WI38 (cell line): ENCODE data around the gene DNAH8.
A peak's percentile ranks its signal among the peaks of the same experiment; 100 is the strongest.
"Not testable (repeated sequence)": the region's sequence is repeated elsewhere in the genome, so short reads cannot be mapped to it uniquely, and the experiment has no call there.

Experiments used
- H3K4me3 ChIP-seq: 2 replicates; pipeline ENCODE4 v1.5.1; 2011; ENCODE audit warnings: low read depth, mild to moderate bottlenecking, control low read depth, low read length
- CTCF ChIP-seq: IDR thresholded peaks from 2 replicates; pipeline ENCODE4 v1.5.1; 2012; ENCODE audit warnings: low read depth, mild to moderate bottlenecking, control low read depth, low read length

DNAH8 gene

GRCh38 chr6:38867726-38868125 lies 152.6 kb downstream of the DNAH8 start:
- H3K4me3 ChIP-seq = no peak overlapping the region

GRCh38 chr6:38871741-38872568 lies 156.8 kb downstream of the DNAH8 start:
- TF ChIP-seq CTCF = peak; percentile 95
- H3K4me3 ChIP-seq = no peak overlapping the region

More at GRCh38 chr6:38867726-38868125, 152.6 kb downstream of the DNAH8 start:
- no peak for TF ChIP-seq CTCF

- H3K4me3 ChIP-seq = no peak overlapping the region
- TF ChIP-seq CTCF = no peak
Observed at GRCh38 chr6:38873001-38873400, 157.9 kb downstream of the DNAH8 start.

- H3K4me3 ChIP-seq = not testable (repeated sequence)
Observed at GRCh38 chr6:38873816-38874215, 158.7 kb downstream of the DNAH8 start.

GRCh38 chr6:38876475-38876874 lies 161.4 kb downstream of the DNAH8 start:
- no peak overlapping the region for H3K4me3 ChIP-seq
- TF ChIP-seq CTCF = no peak

GRCh38 chr6:38877721-38878120 lies 162.6 kb downstream of the DNAH8 start:
- no peak overlapping the region for H3K4me3 ChIP-seq
- no peak for TF ChIP-seq CTCF

GRCh38 chr6:38882157-38882556 lies 167.0 kb downstream of the DNAH8 start:
- TF ChIP-seq CTCF = no peak
- no peak overlapping the region for H3K4me3 ChIP-seq

- H3K4me3 ChIP-seq = no peak overlapping the region
- TF ChIP-seq CTCF = no peak
Observed at GRCh38 chr6:38897507-38897906, 182.4 kb downstream of the DNAH8 start.
